Endothelial cell (in vitro differentiated cells): ENCODE results near the gene CPA3. TPM values are rescaled to one million over a fixed set of nuclear protein-coding genes. Genes with fewer than 3 reads are reported as not detected.

Experiments
- DNase-seq: peaks from one replicate; pipeline ENCODE4 v3.0.0; 2021; ENCODE audit warnings: low spot score
- H3K27ac Mint-ChIP-seq: one replicate; pipeline ENCODE4 v1.8.0; 2021; ENCODE audit warnings: mixed read lengths, inconsistent platforms; ENCODE audit not compliant: unreplicated experiment
- H3K27me3 Mint-ChIP-seq: one replicate; pipeline ENCODE4 v1.8.0; 2021; ENCODE audit warnings: mild to moderate bottlenecking, moderate library complexity, mixed read lengths, inconsistent platforms; ENCODE audit not compliant: unreplicated experiment
- H3K36me3 Mint-ChIP-seq: one replicate; pipeline ENCODE4 v1.8.0; 2021; ENCODE audit warnings: mild to moderate bottlenecking, low read depth, mixed read lengths, inconsistent platforms; ENCODE audit not compliant: unreplicated experiment
- H3K4me1 Mint-ChIP-seq: one replicate; pipeline ENCODE4 v1.8.0; 2021; ENCODE audit warnings: mild to moderate bottlenecking, mixed read lengths, inconsistent platforms; ENCODE audit not compliant: unreplicated experiment
- H3K4me3 Mint-ChIP-seq: one replicate; pipeline ENCODE4 v1.8.0; 2021; ENCODE audit warnings: mild to moderate bottlenecking, mixed read lengths, inconsistent platforms; ENCODE audit not compliant: unreplicated experiment
- H3K9me3 Mint-ChIP-seq: one replicate; pipeline ENCODE4 v1.8.0; 2021; ENCODE audit warnings: mixed read lengths, inconsistent platforms; ENCODE audit not compliant: unreplicated experiment
- total RNA-seq: library from RNA; stranded (reverse); fragmentation: NEBNext Ultra II Directional; extraction: Animal tissue kit (Norgen Biotek cat#: 25700); gene quantifications from one replicate; pipeline ENCODE4 v1.2.1, GENCODE V29; 2021; ENCODE audit not compliant: unreplicated experiment
- TF ChIP-seq, protein P1 (sequence below): fragments of 200-600 bp; sonication (generic); IDR thresholded peaks from one replicate; pipeline ENCODE4 v1.5.0; 2021; ENCODE audit warnings: antibody characterized with exemption; ENCODE audit not compliant: unreplicated experiment

Gene CPA3
- total RNA-seq, 1 donor from 2014 or later = not detected

GRCh38 chr3:148866261-148866660, 1.2 kb downstream of the CPA3 start:
- Mint-ChIP-seq H3K36me3 (no peaks in the 10 kb centered on the region), H3K4me1 (no peaks in the 10 kb centered on the region), H3K27me3 (peaks cover 2% of the 10 kb centered on the region), H3K4me3 (no peak overlapping the region), H3K9me3 (no peaks in the 10 kb centered on the region), H3K27ac (no peak overlapping the region)
- TF ChIP-seq, protein P1, sequence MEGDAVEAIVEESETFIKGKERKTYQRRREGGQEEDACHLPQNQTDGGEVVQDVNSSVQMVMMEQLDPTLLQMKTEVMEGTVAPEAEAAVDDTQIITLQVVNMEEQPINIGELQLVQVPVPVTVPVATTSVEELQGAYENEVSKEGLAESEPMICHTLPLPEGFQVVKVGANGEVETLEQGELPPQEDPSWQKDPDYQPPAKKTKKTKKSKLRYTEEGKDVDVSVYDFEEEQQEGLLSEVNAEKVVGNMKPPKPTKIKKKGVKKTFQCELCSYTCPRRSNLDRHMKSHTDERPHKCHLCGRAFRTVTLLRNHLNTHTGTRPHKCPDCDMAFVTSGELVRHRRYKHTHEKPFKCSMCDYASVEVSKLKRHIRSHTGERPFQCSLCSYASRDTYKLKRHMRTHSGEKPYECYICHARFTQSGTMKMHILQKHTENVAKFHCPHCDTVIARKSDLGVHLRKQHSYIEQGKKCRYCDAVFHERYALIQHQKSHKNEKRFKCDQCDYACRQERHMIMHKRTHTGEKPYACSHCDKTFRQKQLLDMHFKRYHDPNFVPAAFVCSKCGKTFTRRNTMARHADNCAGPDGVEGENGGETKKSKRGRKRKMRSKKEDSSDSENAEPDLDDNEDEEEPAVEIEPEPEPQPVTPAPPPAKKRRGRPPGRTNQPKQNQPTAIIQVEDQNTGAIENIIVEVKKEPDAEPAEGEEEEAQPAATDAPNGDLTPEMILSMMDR = no peak
- DNase-seq = no peak

GRCh38 chr3:148873270-148873927, 8.3 kb downstream of the CPA3 start:
- Mint-ChIP-seq H3K9me3 (no peaks in the 10 kb centered on the region), H3K27ac (no peak overlapping the region), H3K27me3 (peaks cover 2% of the 10 kb centered on the region), H3K36me3 (no peaks in the 10 kb centered on the region), H3K4me3 (no peak overlapping the region), H3K4me1 (no peaks in the 10 kb centered on the region)
- no peak for DNase-seq
- TF ChIP-seq, protein P1 = no peak

- Mint-ChIP-seq H3K4me3 (no peak overlapping the region), H3K9me3 (no peaks in the 10 kb centered on the region), H3K27ac (no peak overlapping the region), H3K36me3 (no peaks in the 10 kb centered on the region), H3K4me1 (peaks cover under 1% of the 10 kb centered on the region), H3K27me3 (peaks cover 2% of the 10 kb centered on the region)
- TF ChIP-seq, protein P1 = no peak
- DNase-seq = no peak
These were observed 8.9 kb downstream of the CPA3 start for GRCh38 chr3:148873977-148874376.

- DNase-seq = no peak
- H3K36me3 Mint-ChIP-seq = no peaks in the 10 kb centered on the region
- H3K4me1 Mint-ChIP-seq = peaks cover 7% of the 10 kb centered on the region
- TF ChIP-seq, protein P1 = no peak
- no peaks in the 10 kb centered on the region for H3K9me3 Mint-ChIP-seq
- no peak overlapping the region for H3K27ac Mint-ChIP-seq
- H3K4me3 Mint-ChIP-seq = no peak overlapping the region
- no peaks in the 10 kb centered on the region for H3K27me3 Mint-ChIP-seq
These were observed 13.0 kb downstream of the CPA3 start for GRCh38 chr3:148878095-148878494.

- H3K4me1 Mint-ChIP-seq = peaks cover 7% of the 10 kb centered on the region
- H3K27me3 Mint-ChIP-seq = no peaks in the 10 kb centered on the region
- no peaks in the 10 kb centered on the region for H3K9me3 Mint-ChIP-seq
- H3K36me3 Mint-ChIP-seq = no peaks in the 10 kb centered on the region
- no peak overlapping the region for H3K27ac Mint-ChIP-seq
- TF ChIP-seq, protein P1 = no peak
- DNase-seq = no peak
- H3K4me3 Mint-ChIP-seq = no peak overlapping the region
These were observed 14.2 kb downstream of the CPA3 start for GRCh38 chr3:148879256-148879655.
